Measurements from ENCODE around the gene SPDYE6. TPM values are rescaled to one million over a fixed set of nuclear protein-coding genes. Genes with fewer than 3 reads are reported as not detected.

Gene SPDYE6
- total and polyA plus RNA-seq, 2 experiments from 2014 or later = not detected

DNA sequence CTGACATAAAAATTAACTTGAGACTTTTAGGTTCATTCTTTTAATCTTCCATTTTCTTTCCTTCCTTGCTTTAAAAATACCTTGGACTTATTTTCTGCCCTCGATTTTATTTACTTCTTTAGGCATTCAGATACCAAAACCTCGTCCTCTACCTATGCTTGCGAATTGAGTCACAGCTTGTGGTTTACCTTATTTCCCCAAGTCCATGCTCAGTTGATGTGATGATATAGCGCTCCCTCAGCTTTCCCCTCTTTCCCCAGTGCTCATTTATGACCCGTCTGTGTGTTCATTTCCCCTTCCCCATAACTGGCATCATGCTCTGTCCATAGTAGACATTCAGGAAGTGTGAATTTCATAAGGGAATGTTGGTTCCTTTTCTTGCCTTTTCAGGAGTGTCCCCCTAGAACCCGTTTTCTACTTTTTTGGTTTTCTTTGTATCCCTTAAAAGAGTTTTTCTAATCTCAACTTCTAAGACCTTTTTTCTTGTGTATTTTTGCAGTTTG, 20.8 kb upstream of the SPDYE6 start:
- no peaks in the 10 kb centered on the region for H3K9me2 ChIP-seq (ENCODE audit: insufficient read depth)
- no peaks in the 10 kb centered on the region for H3K27me3 Mint-ChIP-seq (ENCODE audit: insufficient read depth, low read depth, poor library complexity)
- ATAC-seq = no peak
- no peaks in the 10 kb centered on the region; the same call in 1 of the 2 replicates for H4K20me1 ChIP-seq (replicated peaks; ENCODE audit: insufficient read depth)
- peaks cover 21% of the 10 kb centered on the region for H3K79me2 ChIP-seq (replicated peaks; ENCODE audit: insufficient read depth)
- H3K9me3 Mint-ChIP-seq = no peaks in the 10 kb centered on the region
- H3K27me3 ChIP-seq (ENCODE audit: insufficient read depth) = no peaks in the 10 kb centered on the region
- peaks cover 10% of the 10 kb centered on the region; the same call in 1 of the 2 replicates for H3K4me1 ChIP-seq (ENCODE audit: insufficient read depth)
- TF ChIP-seq ZNF114 (CRISPR knock-in tag; IDR thresholded peaks at IDR 0.05) (no peak), EZH2 (IDR thresholded peaks at IDR 0.05; ENCODE audit: low read depth, unreplicated experiment) (no peak), EZH2phosphoT487 (IDR thresholded peaks at IDR 0.05; ENCODE audit: unreplicated experiment) (no peak), ZNF331 (CRISPR knock-in tag; IDR thresholded peaks at IDR 0.05; ENCODE audit: low read depth) (no peak), REST (IDR thresholded peaks at IDR 0.05; ENCODE audit: unreplicated experiment) (no peak), NANOG (IDR thresholded peaks at IDR 0.05; ENCODE audit: borderline replicate concordance) (no peak), STAT1 (IDR thresholded peaks at IDR 0.05; ENCODE audit: unreplicated experiment) (no peak), CREB1 (CRISPR knock-in tag; IDR thresholded peaks at IDR 0.05; ENCODE audit: low read depth) (no peak), JUNB (IDR thresholded peaks at IDR 0.05; ENCODE audit: unreplicated experiment) (no peak), POLR2AphosphoS5 (IDR thresholded peaks at IDR 0.05; ENCODE audit: low read depth) (no peak)
- TF ChIP-seq, protein P1, sequence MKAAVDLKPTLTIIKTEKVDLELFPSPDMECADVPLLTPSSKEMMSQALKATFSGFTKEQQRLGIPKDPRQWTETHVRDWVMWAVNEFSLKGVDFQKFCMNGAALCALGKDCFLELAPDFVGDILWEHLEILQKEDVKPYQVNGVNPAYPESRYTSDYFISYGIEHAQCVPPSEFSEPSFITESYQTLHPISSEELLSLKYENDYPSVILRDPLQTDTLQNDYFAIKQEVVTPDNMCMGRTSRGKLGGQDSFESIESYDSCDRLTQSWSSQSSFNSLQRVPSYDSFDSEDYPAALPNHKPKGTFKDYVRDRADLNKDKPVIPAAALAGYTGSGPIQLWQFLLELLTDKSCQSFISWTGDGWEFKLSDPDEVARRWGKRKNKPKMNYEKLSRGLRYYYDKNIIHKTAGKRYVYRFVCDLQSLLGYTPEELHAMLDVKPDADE (IDR thresholded peaks at IDR 0.05) = no peak
- TF ChIP-seq, protein P2, sequence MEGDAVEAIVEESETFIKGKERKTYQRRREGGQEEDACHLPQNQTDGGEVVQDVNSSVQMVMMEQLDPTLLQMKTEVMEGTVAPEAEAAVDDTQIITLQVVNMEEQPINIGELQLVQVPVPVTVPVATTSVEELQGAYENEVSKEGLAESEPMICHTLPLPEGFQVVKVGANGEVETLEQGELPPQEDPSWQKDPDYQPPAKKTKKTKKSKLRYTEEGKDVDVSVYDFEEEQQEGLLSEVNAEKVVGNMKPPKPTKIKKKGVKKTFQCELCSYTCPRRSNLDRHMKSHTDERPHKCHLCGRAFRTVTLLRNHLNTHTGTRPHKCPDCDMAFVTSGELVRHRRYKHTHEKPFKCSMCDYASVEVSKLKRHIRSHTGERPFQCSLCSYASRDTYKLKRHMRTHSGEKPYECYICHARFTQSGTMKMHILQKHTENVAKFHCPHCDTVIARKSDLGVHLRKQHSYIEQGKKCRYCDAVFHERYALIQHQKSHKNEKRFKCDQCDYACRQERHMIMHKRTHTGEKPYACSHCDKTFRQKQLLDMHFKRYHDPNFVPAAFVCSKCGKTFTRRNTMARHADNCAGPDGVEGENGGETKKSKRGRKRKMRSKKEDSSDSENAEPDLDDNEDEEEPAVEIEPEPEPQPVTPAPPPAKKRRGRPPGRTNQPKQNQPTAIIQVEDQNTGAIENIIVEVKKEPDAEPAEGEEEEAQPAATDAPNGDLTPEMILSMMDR (conservative IDR thresholded peaks at IDR 0.05; ENCODE audit: low read depth in 2 of 2) = no peak
- TF ChIP-seq, protein P3, sequence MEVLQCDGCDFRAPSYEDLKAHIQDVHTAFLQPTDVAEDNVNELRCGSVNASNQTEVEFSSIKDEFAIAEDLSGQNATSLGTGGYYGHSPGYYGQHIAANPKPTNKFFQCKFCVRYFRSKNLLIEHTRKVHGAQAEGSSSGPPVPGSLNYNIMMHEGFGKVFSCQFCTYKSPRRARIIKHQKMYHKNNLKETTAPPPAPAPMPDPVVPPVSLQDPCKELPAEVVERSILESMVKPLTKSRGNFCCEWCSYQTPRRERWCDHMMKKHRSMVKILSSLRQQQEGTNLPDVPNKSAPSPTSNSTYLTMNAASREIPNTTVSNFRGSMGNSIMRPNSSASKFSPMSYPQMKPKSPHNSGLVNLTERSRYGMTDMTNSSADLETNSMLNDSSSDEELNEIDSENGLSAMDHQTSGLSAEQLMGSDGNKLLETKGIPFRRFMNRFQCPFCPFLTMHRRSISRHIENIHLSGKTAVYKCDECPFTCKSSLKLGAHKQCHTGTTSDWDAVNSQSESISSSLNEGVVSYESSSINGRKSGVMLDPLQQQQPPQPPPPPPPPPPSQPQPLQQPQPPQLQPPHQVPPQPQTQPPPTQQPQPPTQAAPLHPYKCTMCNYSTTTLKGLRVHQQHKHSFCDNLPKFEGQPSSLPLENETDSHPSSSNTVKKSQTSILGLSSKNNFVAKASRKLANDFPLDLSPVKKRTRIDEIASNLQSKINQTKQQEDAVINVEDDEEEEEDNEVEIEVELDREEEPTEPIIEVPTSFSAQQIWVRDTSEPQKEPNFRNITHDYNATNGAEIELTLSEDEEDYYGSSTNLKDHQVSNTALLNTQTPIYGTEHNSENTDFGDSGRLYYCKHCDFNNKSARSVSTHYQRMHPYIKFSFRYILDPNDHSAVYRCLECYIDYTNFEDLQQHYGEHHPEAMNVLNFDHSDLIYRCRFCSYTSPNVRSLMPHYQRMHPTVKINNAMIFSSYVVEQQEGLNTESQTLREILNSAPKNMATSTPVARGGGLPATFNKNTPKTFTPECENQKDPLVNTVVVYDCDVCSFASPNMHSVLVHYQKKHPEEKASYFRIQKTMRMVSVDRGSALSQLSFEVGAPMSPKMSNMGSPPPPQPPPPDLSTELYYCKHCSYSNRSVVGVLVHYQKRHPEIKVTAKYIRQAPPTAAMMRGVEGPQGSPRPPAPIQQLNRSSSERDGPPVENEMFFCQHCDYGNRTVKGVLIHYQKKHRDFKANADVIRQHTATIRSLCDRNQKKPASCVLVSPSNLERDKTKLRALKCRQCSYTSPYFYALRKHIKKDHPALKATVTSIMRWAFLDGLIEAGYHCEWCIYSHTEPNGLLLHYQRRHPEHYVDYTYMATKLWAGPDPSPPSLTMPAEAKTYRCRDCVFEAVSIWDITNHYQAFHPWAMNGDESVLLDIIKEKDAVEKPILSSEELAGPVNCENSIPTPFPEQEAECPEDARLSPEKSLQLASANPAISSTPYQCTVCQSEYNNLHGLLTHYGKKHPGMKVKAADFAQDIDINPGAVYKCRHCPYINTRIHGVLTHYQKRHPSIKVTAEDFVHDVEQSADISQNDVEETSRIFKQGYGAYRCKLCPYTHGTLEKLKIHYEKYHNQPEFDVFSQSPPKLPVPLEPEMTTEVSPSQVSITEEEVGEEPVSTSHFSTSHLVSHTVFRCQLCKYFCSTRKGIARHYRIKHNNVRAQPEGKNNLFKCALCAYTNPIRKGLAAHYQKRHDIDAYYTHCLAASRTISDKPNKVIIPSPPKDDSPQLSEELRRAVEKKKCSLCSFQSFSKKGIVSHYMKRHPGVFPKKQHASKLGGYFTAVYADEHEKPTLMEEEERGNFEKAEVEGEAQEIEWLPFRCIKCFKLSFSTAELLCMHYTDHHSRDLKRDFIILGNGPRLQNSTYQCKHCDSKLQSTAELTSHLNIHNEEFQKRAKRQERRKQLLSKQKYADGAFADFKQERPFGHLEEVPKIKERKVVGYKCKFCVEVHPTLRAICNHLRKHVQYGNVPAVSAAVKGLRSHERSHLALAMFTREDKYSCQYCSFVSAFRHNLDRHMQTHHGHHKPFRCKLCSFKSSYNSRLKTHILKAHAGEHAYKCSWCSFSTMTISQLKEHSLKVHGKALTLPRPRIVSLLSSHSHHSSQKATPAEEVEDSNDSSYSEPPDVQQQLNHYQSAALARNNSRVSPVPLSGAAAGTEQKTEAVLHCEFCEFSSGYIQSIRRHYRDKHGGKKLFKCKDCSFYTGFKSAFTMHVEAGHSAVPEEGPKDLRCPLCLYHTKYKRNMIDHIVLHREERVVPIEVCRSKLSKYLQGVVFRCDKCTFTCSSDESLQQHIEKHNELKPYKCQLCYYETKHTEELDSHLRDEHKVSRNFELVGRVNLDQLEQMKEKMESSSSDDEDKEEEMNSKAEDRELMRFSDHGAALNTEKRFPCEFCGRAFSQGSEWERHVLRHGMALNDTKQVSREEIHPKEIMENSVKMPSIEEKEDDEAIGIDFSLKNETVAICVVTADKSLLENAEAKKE (CRISPR knock-in tag; IDR thresholded peaks at IDR 0.05) = no peak
- no peak overlapping the region for H3K4me2 ChIP-seq
- no peak for DNase-seq (ENCODE audit: low spot score)
- H3K4me3 Mint-ChIP-seq = no peak overlapping the region
- H3K27ac ChIP-seq (ENCODE audit: low read depth) = no peak overlapping the region
- H3K36me3 Mint-ChIP-seq (ENCODE audit: low read depth) = peaks cover 57% of the 10 kb centered on the region
- no peak overlapping the region for H3K4me3 ChIP-seq
- H2AFZ ChIP-seq = no peak overlapping the region
- no peaks in the 10 kb centered on the region; the same call in 1 of the 2 replicates for H3F3A ChIP-seq (replicated peaks; ENCODE audit: low read depth)
- H3K36me3 ChIP-seq (ENCODE audit: insufficient read depth) = peaks cover 9% of the 10 kb centered on the region; the same call in 1 of the 2 replicates
- H3K27ac Mint-ChIP-seq = no peak overlapping the region
- H3K4me1 Mint-ChIP-seq = peaks cover 20% of the 10 kb centered on the region; the same call in 2 of the 3 replicates

Data from GM23338 (cell line).